22Rv1 (cell line): Measurements from ENCODE around the gene GTPBP4.
"Not testable (repeated sequence)": the region's sequence is repeated elsewhere in the genome, so short reads cannot be mapped to it uniquely, and the experiment has no call there.

ENCODE experiments used
- H3K27ac ChIP-seq: fragments of 450-650 bp; 2 replicates; pipeline ENCODE4 v1.5.1; 2017
- ZFX ChIP-seq: fragments of 450-650 bp; IDR thresholded peaks from 2 replicates; pipeline ENCODE4 v1.6.1; 2017; ENCODE audit warnings: antibody characterized with exemption, borderline replicate concordance
- TF ChIP-seq, protein P1 (sequence below): fragments of 450-650 bp; IDR thresholded peaks from 2 replicates; pipeline ENCODE4 v1.5.1; 2017; ENCODE audit warnings: mild to moderate bottlenecking

GTPBP4 gene

GRCh38 chr10:1036341-1036791 lies 48.1 kb downstream of the GTPBP4 start:
- H3K27ac ChIP-seq: 0 out of 2 replicates have a peak overlapping the region, but pooled peaks have one; percentile 52
- no peak for TF ChIP-seq ZFX
- TF ChIP-seq, protein P1, sequence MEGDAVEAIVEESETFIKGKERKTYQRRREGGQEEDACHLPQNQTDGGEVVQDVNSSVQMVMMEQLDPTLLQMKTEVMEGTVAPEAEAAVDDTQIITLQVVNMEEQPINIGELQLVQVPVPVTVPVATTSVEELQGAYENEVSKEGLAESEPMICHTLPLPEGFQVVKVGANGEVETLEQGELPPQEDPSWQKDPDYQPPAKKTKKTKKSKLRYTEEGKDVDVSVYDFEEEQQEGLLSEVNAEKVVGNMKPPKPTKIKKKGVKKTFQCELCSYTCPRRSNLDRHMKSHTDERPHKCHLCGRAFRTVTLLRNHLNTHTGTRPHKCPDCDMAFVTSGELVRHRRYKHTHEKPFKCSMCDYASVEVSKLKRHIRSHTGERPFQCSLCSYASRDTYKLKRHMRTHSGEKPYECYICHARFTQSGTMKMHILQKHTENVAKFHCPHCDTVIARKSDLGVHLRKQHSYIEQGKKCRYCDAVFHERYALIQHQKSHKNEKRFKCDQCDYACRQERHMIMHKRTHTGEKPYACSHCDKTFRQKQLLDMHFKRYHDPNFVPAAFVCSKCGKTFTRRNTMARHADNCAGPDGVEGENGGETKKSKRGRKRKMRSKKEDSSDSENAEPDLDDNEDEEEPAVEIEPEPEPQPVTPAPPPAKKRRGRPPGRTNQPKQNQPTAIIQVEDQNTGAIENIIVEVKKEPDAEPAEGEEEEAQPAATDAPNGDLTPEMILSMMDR: no peak

DNA sequence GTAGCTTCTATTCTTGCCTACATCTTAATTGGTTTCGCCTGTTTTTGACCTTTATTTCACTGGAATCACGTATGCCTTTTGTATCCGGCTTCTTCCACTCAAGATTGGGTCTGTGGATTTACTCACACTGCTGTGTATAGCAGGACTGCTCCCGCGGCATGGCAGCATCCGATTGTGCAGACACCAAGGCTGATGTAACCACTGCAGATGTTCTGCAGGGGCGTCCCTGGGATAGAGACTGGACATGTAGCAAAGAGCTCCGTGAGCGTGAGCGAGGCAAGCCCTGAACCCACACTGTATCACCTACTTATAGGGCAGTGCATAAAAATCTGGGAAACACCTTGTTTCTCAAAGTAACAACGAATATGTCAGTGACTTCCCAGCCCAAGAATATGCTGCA lies 48.9 kb downstream of the GTPBP4 start:
- TF ChIP-seq ZFX: no peak
- TF ChIP-seq, protein P1: no peak
- H3K27ac ChIP-seq: peak overlapping the region; percentile 40

DNA sequence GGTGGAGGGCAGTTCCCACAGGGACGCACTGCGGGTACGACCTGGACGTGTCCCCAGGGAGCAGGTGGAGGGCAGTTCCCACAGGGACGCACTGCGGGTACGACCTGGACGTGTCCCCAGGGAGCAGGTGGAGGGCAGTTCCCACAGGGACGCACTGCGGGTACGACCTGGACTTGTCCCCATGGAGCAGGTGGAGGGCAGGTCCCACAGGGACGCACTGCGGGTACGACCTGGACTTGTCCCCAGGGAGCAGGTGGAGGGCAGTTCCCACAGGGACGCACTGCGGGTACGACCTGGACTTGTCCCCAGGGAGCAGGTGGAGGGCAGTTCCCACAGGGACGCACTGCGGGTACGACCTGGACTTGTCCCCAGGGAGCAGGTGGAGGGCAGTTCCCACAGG lies 50.5 kb downstream of the GTPBP4 start:
- H3K27ac ChIP-seq: not testable (repeated sequence)

DNA sequence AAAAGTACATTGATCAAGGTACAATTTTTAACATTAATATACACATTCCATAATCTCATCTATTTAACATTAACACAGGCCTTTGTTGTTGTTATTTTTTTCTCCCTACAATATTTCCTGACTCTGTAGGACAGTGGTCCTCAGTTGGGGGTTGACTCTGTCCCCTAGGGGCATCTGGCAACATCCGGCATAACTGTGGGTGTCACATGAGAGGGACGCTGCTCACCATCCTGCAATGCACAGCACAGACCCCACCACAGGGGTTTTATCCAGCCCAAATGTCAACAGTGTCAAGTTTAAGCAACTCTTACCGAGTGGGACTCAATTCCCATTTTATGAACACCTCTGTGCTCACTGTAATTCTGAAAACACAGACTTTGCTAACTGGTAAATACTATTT lies 51.9 kb downstream of the GTPBP4 start:
- TF ChIP-seq, protein P1: no peak
- TF ChIP-seq ZFX: no peak
- no peak overlapping the region for H3K27ac ChIP-seq

DNA sequence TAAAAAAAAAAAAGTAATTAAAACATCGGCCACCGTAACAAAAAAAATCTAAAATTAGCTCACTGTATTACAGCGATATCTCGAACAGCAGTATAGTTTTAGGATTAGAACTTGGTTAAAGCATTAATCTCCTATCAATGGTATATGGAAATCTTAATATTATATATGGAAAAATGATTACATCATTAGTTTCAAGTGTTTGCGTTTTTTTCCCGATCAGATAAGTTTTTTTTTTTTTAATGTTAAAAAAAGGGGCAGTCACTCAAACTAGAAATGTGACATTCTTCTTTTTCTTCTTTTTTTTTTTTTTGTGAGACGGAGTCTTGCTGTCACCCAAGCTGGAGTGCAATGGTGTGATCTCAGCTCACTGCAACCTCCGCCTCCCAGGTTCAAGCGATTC lies 53.3 kb downstream of the GTPBP4 start:
- no peak for TF ChIP-seq ZFX
- TF ChIP-seq, protein P1: no peak
- 0 out of 2 replicates have a peak overlapping the region, but pooled peaks have one; percentile 3 for H3K27ac ChIP-seq

- peak overlapping the region; percentile 38; the same call in 1 of the 2 replicates for H3K27ac ChIP-seq
Measured at GRCh38 chr10:1043532-1043995, 55.3 kb downstream of the GTPBP4 start.

GRCh38 chr10:1044146-1044545 lies 55.9 kb downstream of the GTPBP4 start:
- H3K27ac ChIP-seq: peak overlapping the region; percentile 38
- TF ChIP-seq, protein P1: no peak
- no peak for TF ChIP-seq ZFX

More at GRCh38 chr10:1043532-1043995, 55.3 kb downstream of the GTPBP4 start:
- TF ChIP-seq ZFX: no peak
- TF ChIP-seq, protein P1: no peak

DNA sequence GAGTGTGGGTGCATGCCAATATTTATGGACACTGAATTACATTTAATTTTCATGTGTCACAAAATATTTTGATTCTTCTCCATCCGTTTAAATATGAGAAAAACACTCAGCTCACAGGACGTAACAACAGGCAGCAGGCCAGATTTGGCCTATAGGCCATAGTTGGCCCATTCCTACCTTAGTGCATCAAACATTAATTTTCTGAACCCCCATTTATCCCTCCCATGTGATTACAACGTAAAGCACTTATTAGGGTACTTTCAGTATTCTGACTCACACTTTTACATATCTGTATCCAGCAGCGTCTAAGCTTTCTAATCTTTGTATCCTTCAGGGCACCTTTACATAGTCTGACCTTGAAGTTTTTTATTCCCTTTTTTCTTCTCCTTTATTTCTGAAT lies 56.7 kb downstream of the GTPBP4 start:
- no peak for TF ChIP-seq ZFX
- TF ChIP-seq, protein P1: no peak
- H3K27ac ChIP-seq: peak overlapping the region; percentile 38
